Measurements from ENCODE around the gene CORIN.

The CORIN gene

GRCh38 chr4:47662975-47663374 lies 174.9 kb downstream of the CORIN start:
- TF ChIP-seq, protein P1, sequence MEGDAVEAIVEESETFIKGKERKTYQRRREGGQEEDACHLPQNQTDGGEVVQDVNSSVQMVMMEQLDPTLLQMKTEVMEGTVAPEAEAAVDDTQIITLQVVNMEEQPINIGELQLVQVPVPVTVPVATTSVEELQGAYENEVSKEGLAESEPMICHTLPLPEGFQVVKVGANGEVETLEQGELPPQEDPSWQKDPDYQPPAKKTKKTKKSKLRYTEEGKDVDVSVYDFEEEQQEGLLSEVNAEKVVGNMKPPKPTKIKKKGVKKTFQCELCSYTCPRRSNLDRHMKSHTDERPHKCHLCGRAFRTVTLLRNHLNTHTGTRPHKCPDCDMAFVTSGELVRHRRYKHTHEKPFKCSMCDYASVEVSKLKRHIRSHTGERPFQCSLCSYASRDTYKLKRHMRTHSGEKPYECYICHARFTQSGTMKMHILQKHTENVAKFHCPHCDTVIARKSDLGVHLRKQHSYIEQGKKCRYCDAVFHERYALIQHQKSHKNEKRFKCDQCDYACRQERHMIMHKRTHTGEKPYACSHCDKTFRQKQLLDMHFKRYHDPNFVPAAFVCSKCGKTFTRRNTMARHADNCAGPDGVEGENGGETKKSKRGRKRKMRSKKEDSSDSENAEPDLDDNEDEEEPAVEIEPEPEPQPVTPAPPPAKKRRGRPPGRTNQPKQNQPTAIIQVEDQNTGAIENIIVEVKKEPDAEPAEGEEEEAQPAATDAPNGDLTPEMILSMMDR (IDR thresholded peaks at IDR 0.05) = no peak
- DNase-seq (ENCODE audit: low spot score) = no peak
- Histone ChIP-seq H3K27ac (no peak overlapping the region), H3K4me3 (no peak overlapping the region)

- TF ChIP-seq, protein P1 (IDR thresholded peaks at IDR 0.05) = no peak
- no peak overlapping the region for H3K4me3 ChIP-seq
- H3K27ac ChIP-seq = no peak overlapping the region
- no peak for DNase-seq (ENCODE audit: low spot score)
Measured at GRCh38 chr4:47661741-47662140, 176.1 kb downstream of the CORIN start.

DNA sequence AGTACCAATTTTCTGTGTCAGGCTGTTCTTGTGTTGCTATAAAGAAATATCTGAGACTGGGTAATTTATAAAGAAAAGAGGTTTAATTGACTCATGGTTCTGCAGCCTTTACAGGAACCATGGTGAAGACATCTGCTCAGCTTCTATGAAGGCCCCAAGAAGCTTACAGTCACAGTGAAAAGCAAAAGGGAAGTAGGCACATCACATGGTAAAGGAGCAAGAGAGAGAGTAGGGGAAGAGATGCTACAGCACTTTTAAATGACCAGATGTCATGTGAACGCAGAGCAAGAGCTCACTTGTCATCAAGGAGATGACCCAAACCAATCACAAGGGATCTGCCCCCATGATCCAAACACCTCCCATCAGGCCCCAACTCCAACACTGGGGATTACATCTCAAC lies 178.5 kb downstream of the CORIN start:
- Histone ChIP-seq H3K4me3 (no peak overlapping the region), H3K27ac (no peak overlapping the region)
- TF ChIP-seq, protein P1 (IDR thresholded peaks at IDR 0.05) = no peak
- DNase-seq (ENCODE audit: low spot score) = no peak

- no peak overlapping the region for H3K4me3 ChIP-seq
- DNase-seq (ENCODE audit: low spot score) = no peak
- TF ChIP-seq, protein P1 (IDR thresholded peaks at IDR 0.05) = no peak
- no peak overlapping the region for H3K27ac ChIP-seq
Measured at GRCh38 chr4:47654972-47655693, 182.7 kb downstream of the CORIN start.

DNA sequence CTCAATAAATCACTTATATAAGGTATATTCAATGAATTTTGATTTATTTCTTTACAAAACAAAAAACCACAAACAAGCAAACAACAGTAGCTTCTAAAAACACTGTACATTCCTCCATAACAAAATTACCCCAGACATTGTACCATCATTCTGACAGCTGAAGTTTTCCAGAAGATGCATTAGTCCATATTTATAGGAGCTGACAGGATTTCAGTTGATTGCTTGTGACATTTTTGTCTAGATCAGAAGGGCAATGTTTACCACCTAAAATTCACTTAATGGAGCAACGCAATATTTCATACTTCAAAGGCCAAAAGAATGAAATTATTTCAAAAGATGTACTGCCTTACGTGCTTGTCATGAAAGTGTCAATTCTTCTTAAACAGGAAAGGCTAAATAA lies 185.8 kb downstream of the CORIN start:
- H3K27ac ChIP-seq = no peak overlapping the region
- no peak for DNase-seq (ENCODE audit: low spot score)
- H3K4me3 ChIP-seq = no peak overlapping the region
- TF ChIP-seq, protein P1 (IDR thresholded peaks at IDR 0.05) = no peak

GRCh38 chr4:47651231-47651630 lies 186.6 kb downstream of the CORIN start:
- no peak for DNase-seq (ENCODE audit: low spot score)
- Histone ChIP-seq H3K27ac (no peak overlapping the region), H3K4me3 (no peak overlapping the region)
- TF ChIP-seq, protein P1 (IDR thresholded peaks at IDR 0.05) = no peak

GRCh38 chr4:47650584-47651130 lies 187.2 kb downstream of the CORIN start:
- no peak overlapping the region for H3K27ac ChIP-seq
- H3K4me3 ChIP-seq = no peak overlapping the region
- TF ChIP-seq, protein P1 (IDR thresholded peaks at IDR 0.05) = no peak
- DNase-seq (ENCODE audit: low spot score) = no peak
